Adipocyte (in vitro differentiated cells): ENCODE results near the gene EEF2KMT.
"Not testable (repeated sequence)": the region's sequence is repeated elsewhere in the genome, so short reads cannot be mapped to it uniquely, and the experiment has no call there.

Source experiments
- DNase-seq: peaks from one replicate; pipeline ENCODE4 v3.0.0-alpha.2; 2015; ENCODE audit warnings: low read depth
- H3K27me3 ChIP-seq: replicated peaks from 2 replicates; pipeline ENCODE4 v1.7.0; 2013; ENCODE audit warnings: mild to moderate bottlenecking, low read length, moderate library complexity; ENCODE audit not compliant: control insufficient read depth, insufficient read depth
- H3K36me3 ChIP-seq: 2 replicates; pipeline ENCODE4 v1.7.0; 2013; ENCODE audit warnings: low read length, mild to moderate bottlenecking, moderate library complexity; ENCODE audit not compliant: control insufficient read depth, insufficient read depth, severe bottlenecking
- H3K4me1 ChIP-seq: 2 replicates; pipeline ENCODE4 v1.7.0; 2013; ENCODE audit warnings: mild to moderate bottlenecking, low read length, moderate library complexity; ENCODE audit not compliant: control insufficient read depth, insufficient read depth
- H3K4me3 ChIP-seq: 2 replicates; pipeline ENCODE4 v1.7.0; 2013; ENCODE audit warnings: mild to moderate bottlenecking, low read length, moderate library complexity
- H3K9ac ChIP-seq: 2 replicates; pipeline ENCODE4 v1.7.0; 2013; ENCODE audit warnings: mild to moderate bottlenecking, low read length, moderate library complexity
- H3K9me3 ChIP-seq: 2 replicates; pipeline ENCODE4 v1.7.0; 2013; ENCODE audit warnings: mild to moderate bottlenecking, low read length, moderate library complexity; ENCODE audit not compliant: control insufficient read depth

The EEF2KMT gene

DNA sequence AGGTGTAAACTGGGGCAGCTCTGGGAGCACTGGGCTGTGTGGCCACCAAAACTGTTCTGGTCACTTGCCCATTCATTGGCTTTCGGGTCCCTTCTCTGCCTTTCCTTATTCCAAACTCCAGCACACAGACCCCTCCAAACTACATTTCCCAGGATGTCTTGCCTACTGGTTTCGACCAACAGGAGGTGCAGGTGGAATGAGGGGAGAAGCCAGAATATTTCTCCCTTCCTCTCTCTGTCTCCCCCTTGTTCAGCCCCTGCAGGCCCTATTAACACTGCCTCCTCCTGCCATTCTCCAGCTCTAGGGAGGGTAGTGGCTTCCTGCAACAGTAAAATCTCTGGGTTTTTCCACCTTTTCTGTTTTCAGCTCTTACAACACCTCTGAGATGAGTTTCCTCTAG, 50.7 kb downstream of the EEF2KMT start:
- Histone ChIP-seq H3K9ac (no peak overlapping the region), H3K4me3 (no peak overlapping the region), H3K27me3 (peaks cover 23% of the 10 kb centered on the region), H3K9me3 (peaks cover 15% of the 10 kb centered on the region), H3K36me3 (no peaks in the 10 kb centered on the region), H3K4me1 (no peaks in the 10 kb centered on the region)
- DNase-seq = no peak

- H3K27me3 ChIP-seq = peaks cover 27% of the 10 kb centered on the region
- H3K9me3 ChIP-seq = peaks cover 10% of the 10 kb centered on the region
- H3K4me1 ChIP-seq = no peaks in the 10 kb centered on the region
- H3K9ac ChIP-seq = no peak overlapping the region
- no peaks in the 10 kb centered on the region for H3K36me3 ChIP-seq
- DNase-seq = no peak
- no peak overlapping the region for H3K4me3 ChIP-seq
Observed at GRCh38 chr16:5045499-5046115, 52.0 kb downstream of the EEF2KMT start.

DNA sequence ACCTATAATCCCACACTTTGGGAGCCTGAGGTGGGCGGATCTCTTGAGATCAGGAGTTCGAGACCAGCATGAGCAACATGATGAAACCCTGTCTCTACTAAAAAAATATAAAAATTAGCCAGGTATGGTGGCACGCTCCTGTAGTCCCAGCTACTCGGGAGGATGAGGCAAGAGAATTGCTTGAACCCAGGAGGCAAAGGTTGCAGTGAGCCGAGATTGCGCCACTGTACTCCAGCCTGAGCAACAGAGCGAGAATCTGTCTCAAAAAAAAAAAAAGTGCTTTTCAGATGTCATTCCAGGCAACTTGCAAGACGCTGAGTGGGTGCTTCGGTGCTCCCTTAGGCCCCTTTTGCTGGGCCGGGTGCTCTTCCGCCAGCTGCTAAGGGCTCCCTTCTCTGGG, 53.0 kb downstream of the EEF2KMT start:
- H3K9me3 ChIP-seq, DNase-seq, H3K4me3 ChIP-seq, H3K36me3 ChIP-seq, H3K4me1 ChIP-seq, H3K9ac ChIP-seq: not testable (repeated sequence)
- peaks cover 30% of the 10 kb centered on the region for H3K27me3 ChIP-seq

- DNase-seq = no peak
- Histone ChIP-seq H3K4me1 (no peaks in the 10 kb centered on the region), H3K36me3 (no peaks in the 10 kb centered on the region), H3K4me3 (no peak overlapping the region), H3K9ac (no peak overlapping the region), H3K27me3 (peaks cover 31% of the 10 kb centered on the region), H3K9me3 (peaks cover 8% of the 10 kb centered on the region)
Observed at GRCh38 chr16:5044011-5044540, 53.5 kb downstream of the EEF2KMT start.

GRCh38 chr16:5042574-5043171, 54.9 kb downstream of the EEF2KMT start:
- no peak overlapping the region for H3K4me3 ChIP-seq
- no peaks in the 10 kb centered on the region for H3K9me3 ChIP-seq
- no peaks in the 10 kb centered on the region for H3K36me3 ChIP-seq
- no peak for DNase-seq
- H3K4me1 ChIP-seq = no peaks in the 10 kb centered on the region
- no peak overlapping the region for H3K9ac ChIP-seq
- peaks cover 27% of the 10 kb centered on the region for H3K27me3 ChIP-seq

DNA sequence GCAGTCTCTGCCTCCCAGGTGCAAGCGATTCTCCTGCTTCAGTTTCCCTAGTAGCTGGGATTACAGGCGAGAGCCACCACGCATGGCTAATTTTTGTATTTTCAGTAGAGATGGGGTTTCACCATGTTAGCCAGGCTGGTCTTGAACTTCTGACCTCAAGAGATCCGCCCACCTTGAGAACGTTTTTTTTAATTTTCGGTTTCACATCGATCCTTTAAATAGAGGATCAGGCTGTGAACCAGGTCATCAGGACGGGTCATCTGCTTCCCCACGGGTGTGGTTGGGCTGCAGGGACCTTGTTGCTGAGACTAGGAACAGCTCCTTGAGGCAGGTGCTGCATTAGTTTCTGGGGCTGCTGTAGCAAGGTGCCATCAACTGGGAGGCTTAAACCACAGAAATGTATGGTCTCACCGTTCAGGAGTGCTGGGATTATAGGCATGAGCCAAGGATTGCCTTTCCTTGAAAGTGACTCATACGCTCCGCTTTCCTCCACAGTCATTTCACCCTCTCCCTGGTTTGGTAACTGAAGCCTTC, 55.9 kb downstream of the EEF2KMT start:
- Histone ChIP-seq H3K4me3 (no peak overlapping the region), H3K9me3 (no peaks in the 10 kb centered on the region), H3K9ac (no peak overlapping the region), H3K36me3 (no peaks in the 10 kb centered on the region), H3K4me1 (no peaks in the 10 kb centered on the region), H3K27me3 (peaks cover 22% of the 10 kb centered on the region)
- DNase-seq = peak; percentile 25

- H3K4me1 ChIP-seq = no peaks in the 10 kb centered on the region
- no peak overlapping the region for H3K9ac ChIP-seq
- H3K9me3 ChIP-seq = no peaks in the 10 kb centered on the region
- peaks cover 24% of the 10 kb centered on the region for H3K27me3 ChIP-seq
- no peak for DNase-seq
- no peaks in the 10 kb centered on the region for H3K36me3 ChIP-seq
- no peak overlapping the region for H3K4me3 ChIP-seq
Observed at GRCh38 chr16:5040451-5040850, 57.1 kb downstream of the EEF2KMT start.

GRCh38 chr16:5036228-5037156, 61.1 kb downstream of the EEF2KMT start:
- H3K4me3 ChIP-seq = no peak overlapping the region
- DNase-seq = no peak
- peaks cover 12% of the 10 kb centered on the region for H3K4me1 ChIP-seq
- no peak overlapping the region for H3K9ac ChIP-seq
- H3K9me3 ChIP-seq = no peaks in the 10 kb centered on the region
- H3K27me3 ChIP-seq = peaks cover 22% of the 10 kb centered on the region
- H3K36me3 ChIP-seq = no peaks in the 10 kb centered on the region

- peaks cover 16% of the 10 kb centered on the region for H3K27me3 ChIP-seq
- peaks cover 12% of the 10 kb centered on the region for H3K4me1 ChIP-seq
- no peak overlapping the region for H3K4me3 ChIP-seq
- H3K36me3 ChIP-seq = no peaks in the 10 kb centered on the region
- no peak overlapping the region for H3K9ac ChIP-seq
- H3K9me3 ChIP-seq = no peaks in the 10 kb centered on the region
- no peak for DNase-seq
Observed at GRCh38 chr16:5035909-5036227, 61.7 kb downstream of the EEF2KMT start.
